Cardiac fibroblast (primary cell): Measurements from ENCODE around the gene ECT2L.

Source experiments
- DNase-seq, 2 donors: peaks; one replicate each; pipeline versions ENCODE4 v3.0.0 to v3.0.0-alpha.2; 2010; ENCODE audit warnings: low read depth in 2 of 2
- H3K4me3 ChIP-seq, 2 donors: replicated peaks in 1 of 2; 1 replicate in 1 of 2; 2 replicates in 1 of 2; pipeline ENCODE4 v1.5.1; 2011; ENCODE audit warnings: low read depth in 2 of 2, low read length in 2 of 2, mild to moderate bottlenecking in 2 of 2, moderate library complexity in 1 of 2
- CTCF ChIP-seq: IDR thresholded peaks from one replicate; pipeline ENCODE4 v1.5.1; 2011; ENCODE audit warnings: low read depth, mild to moderate bottlenecking, low read length, inconsistent platforms

Gene ECT2L

GRCh38 chr6:138856654-138857053 lies 60.8 kb downstream of the ECT2L start:
- peak in 1 of 2 donors; percentile 5 for DNase-seq
- H3K4me3 ChIP-seq, result no peak overlapping the region
- no peak for TF ChIP-seq CTCF

GRCh38 chr6:138857775-138858174 lies 61.9 kb downstream of the ECT2L start:
- TF ChIP-seq CTCF, result no peak
- no peak overlapping the region for H3K4me3 ChIP-seq
- no peak for DNase-seq

GRCh38 chr6:138862456-138862855 lies 66.6 kb downstream of the ECT2L start:
- TF ChIP-seq CTCF, result no peak
- no peak for DNase-seq
- no peak overlapping the region for H3K4me3 ChIP-seq

DNA sequence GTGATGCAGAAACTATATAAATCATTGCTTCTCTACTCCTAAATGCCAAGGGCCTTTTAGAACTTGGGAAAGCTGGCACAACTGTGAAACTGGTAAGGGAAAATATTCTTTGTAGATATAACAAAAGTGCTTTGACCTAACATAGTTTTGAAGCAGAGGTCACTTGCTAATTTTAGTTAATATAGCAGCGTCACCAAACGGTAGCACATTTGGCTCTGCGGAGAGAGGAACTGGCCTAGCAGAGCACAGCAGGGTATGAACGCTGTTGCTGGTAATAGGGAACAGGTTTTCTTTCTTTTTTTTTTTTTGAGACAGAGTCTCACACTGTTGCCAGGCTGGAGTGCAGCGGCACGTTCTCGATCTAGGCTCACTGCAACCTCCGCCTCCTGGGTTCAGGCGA lies 67.4 kb downstream of the ECT2L start:
- DNase-seq, result no peak
- TF ChIP-seq CTCF, result no peak
- no peak overlapping the region for H3K4me3 ChIP-seq

DNA sequence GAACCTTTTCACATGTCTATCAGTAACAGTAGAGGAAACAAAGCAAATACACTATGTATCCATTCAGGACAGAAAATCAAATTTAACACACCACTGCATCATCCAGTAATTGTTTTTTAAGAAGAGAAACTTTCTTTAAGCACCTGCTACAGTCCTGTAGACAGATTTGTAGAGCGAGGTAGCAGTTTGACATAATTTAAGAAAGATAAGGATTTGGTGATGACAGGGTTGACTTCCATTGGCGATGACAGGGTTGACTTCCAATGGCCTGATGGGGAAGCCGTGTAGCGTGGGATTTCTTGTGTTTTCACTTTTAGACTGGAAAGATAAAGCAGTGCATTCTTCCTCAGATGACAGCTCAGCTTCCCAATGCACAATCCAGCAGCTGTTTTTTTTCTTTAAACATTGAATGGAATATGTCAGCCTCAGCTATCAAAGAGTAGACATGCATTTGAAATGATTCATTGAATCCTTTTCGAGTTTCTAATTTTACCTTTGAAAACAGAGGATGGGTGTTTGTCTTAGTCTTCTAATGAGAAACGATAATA lies 68.5 kb downstream of the ECT2L start:
- no peak for TF ChIP-seq CTCF
- no peak overlapping the region for H3K4me3 ChIP-seq
- DNase-seq, result peak in 1 of 2 donors; percentile 33

GRCh38 chr6:138865480-138866109 lies 69.7 kb downstream of the ECT2L start:
- no peak for DNase-seq
- H3K4me3 ChIP-seq, result no peak overlapping the region
- TF ChIP-seq CTCF, result no peak

GRCh38 chr6:138868181-138868580 lies 72.3 kb downstream of the ECT2L start:
- H3K4me3 ChIP-seq, result no peak overlapping the region
- TF ChIP-seq CTCF, result no peak

More at GRCh38 chr6:138868181-138868580, 72.3 kb downstream of the ECT2L start:
- DNase-seq, result no peak
